Subcutaneous adipose tissue (tissue), 4 donors: ENCODE results near the gene FASTKD2. TPM values are rescaled to one million over a fixed set of nuclear protein-coding genes. Genes with fewer than 3 reads are reported as not detected.

ENCODE experiments used
- CTCF ChIP-seq: fragments of 450-650 bp; IDR thresholded peaks from one replicate; pipeline ENCODE4 v1.5.1; 2016; ENCODE audit warnings: low read depth, mild to moderate bottlenecking, control low read depth, antibody characterized with exemption, moderate library complexity
- total RNA-seq, 4 donors: library from RNA; depleted of rRNA; stranded (reverse); fragments of >200 nt; gene quantifications; one replicate each; pipeline ENCODE4 v1.1.0, GENCODE V29; 2016

FASTKD2 gene
- total RNA-seq, result 10 to 100 TPM; 24.8 to 45.2 (median 27.2) TPM

GRCh38 chr2:206765242-206766056 lies at the start of gene FASTKD2, which contains the start of gene MDH1B:
Gene FASTKD2 (plus strand): TSS chr2:206765606. CDS start chr2:206766694, 1,088 bp downstream.
Gene MDH1B (minus strand): TSS chr2:206765328. CDS start chr2:206765271, 57 bp downstream.
- no peak for TF ChIP-seq CTCF

- no peak for TF ChIP-seq CTCF
Measured at GRCh38 chr2:206716623-206717022, 48.8 kb upstream of the FASTKD2 start.

GRCh38 chr2:206718296-206718695 lies 47.1 kb upstream of the FASTKD2 start, which contains the start of gene DYTN:
Gene DYTN (minus strand): TSS chr2:206718396. CDS start chr2:206718279, 117 bp downstream.
- no peak for TF ChIP-seq CTCF

GRCh38 chr2:206721256-206721920 lies 44.0 kb upstream of the FASTKD2 start:
- TF ChIP-seq CTCF, result no peak

- no peak for TF ChIP-seq CTCF
Measured at GRCh38 chr2:206723288-206723687, 42.1 kb upstream of the FASTKD2 start.

GRCh38 chr2:206727287-206727686 lies 38.1 kb upstream of the FASTKD2 start:
- no peak for TF ChIP-seq CTCF
